GM12891 (cell line): ENCODE measurements around the gene RBM28.

Experiments used
- DNase-seq: peaks from one replicate; pipeline ENCODE4 v3.0.0; 2011; ENCODE audit warnings: low spot score; ENCODE audit not compliant: insufficient read length
- FAIRE-seq: peaks from 2 replicates; lab custom pipeline; 2011; peaks lifted over from hg19 to GRCh38; lab: Jason Lieb, UNC
- PAX5 ChIP-seq: IDR thresholded peaks from 2 replicates; pipeline ENCODE4 v1.6.1; 2011; ENCODE audit warnings: low read length, moderate library complexity, mild to moderate bottlenecking; ENCODE audit not compliant: insufficient read depth, severe bottlenecking
- POLR2A ChIP-seq: IDR thresholded peaks from 2 replicates; pipeline ENCODE4 v1.6.1; 2011; ENCODE audit warnings: low read depth, low read length, control low read depth
- POLR2AphosphoS5 ChIP-seq: IDR thresholded peaks from 2 replicates; pipeline ENCODE4 v1.6.1; 2011; ENCODE audit warnings: low read depth, low read length, control low read depth
- POU2F2 ChIP-seq: IDR thresholded peaks from 2 replicates; pipeline ENCODE4 v1.6.1; 2011; ENCODE audit warnings: low read depth, mild to moderate bottlenecking, control low read depth, low read length, moderate library complexity
- SPI1 ChIP-seq: IDR thresholded peaks from 2 replicates; pipeline ENCODE4 v1.6.1; 2011; ENCODE audit warnings: low read depth, low read length, control low read depth
- TAF1 ChIP-seq: IDR thresholded peaks from 2 replicates; pipeline ENCODE4 v1.6.1; 2011; ENCODE audit warnings: low read depth, low read length, control low read depth

The RBM28 gene

DNA sequence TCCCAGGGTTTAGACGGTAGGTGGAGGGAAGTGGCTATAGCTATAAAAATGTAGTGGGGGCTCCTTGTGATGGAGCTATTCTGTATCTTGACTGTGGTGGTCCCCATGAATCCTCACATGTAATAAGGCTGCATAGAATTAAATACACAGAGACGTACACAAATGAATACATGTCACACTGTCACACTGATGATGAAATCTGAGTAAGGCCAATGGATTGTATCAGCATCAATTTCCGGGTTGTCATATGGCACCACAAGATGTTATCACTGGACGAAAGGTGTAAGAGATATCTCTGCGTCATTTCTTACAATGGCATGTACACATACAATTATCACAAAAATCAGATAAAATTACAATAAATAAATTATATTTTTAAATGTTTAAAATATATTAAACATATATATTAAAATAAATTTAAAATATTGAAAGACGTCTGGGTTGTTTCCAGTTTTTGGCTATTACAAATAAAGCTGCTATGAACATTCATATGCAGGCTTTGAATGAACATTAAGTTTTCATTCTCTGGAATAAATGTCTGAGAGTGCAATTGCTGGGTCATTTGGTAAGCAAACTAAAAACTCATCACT lies 64.5 kb downstream of the RBM28 start:
- no peak for TF ChIP-seq SPI1
- no peak for TF ChIP-seq POLR2AphosphoS5
- TF ChIP-seq POLR2A: no peak
- no peak for TF ChIP-seq PAX5
- TF ChIP-seq POU2F2: no peak
- no peak for TF ChIP-seq TAF1
- FAIRE-seq (no peak), DNase-seq (no peak)

DNA sequence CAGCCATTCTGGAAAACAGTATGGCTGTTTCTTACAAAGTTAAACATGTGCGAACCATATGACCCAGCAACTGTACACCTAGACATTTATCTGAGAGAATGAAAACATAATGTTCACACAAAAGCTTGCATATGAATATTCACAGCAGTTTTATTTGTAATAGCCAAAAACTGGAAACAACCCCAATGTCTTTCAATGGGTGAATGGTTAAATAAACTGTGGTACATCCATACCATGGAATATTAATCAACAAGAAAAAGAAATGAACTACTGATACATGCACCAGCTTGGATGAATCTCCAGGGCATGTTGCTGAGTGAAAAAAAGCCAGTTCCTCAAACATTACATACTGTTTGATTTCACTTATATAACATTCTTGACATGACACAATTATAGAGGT lies 65.3 kb downstream of the RBM28 start:
- TF ChIP-seq POU2F2 (no peak), PAX5 (no peak), POLR2A (no peak), POLR2AphosphoS5 (no peak), TAF1 (no peak), SPI1 (no peak)
- no peak for FAIRE-seq
- no peak for DNase-seq

DNA sequence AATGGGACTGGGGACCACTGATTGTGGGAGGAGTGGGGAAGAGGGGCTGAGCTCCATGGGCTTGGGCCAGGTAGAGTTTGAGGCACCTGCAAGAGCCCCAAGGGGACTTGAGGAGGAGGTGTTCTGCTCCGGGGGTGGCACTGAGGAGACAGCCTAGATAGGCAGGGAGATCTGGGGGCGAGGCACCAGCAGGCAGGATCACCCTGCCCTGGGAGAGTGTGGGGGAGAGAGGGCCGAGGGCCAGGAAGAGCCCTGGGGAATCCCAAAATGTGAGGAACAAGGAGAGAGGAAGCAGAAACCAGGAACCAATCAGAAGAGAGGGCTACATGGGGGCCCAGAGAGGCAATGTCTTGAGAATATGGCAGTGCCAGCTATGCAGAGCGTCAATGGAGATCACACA lies 68.0 kb downstream of the RBM28 start:
- TF ChIP-seq POLR2A (no peak), POLR2AphosphoS5 (no peak), POU2F2 (no peak), SPI1 (no peak), PAX5 (no peak)
- DNase-seq (no peak), FAIRE-seq (no peak)

DNA sequence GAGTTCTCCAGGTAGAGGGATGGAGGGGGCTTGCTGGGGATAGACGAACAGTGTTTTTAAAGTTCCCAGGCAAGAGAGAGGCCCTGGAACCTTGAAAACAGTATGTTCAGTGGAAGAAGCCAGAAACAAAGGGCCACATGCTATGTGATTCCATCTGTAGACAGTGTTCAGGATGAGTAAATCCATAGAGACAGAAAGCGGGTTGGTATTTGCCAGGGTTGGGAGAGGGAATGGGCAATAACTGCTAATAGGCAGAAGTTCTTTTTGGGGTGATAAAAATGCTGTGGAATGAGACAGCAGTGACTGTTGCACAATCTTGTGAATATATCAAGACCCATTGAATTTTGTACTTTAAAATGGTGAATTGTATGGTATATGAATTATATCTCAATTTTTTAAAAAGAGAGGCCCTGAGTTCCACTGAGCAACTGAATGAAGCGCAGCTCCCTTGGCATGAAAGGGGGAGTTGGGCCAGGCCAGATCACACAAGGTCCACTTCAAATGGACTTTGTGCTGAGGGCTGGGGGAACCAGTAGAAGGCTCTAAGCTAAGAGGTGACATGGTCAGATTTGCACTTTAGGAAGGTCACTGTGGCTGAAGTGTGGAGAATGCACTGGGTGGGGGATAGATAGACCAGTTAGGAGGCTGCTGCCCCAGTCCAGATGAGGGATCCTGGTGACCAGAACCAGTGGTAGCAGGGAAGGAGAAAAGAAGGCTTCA lies 68.7 kb downstream of the RBM28 start:
- FAIRE-seq (no peak), DNase-seq (no peak)
- TF ChIP-seq SPI1: no peak
- no peak for TF ChIP-seq POU2F2
- no peak for TF ChIP-seq TAF1
- no peak for TF ChIP-seq POLR2AphosphoS5
- no peak for TF ChIP-seq PAX5
- TF ChIP-seq POLR2A: no peak

DNA sequence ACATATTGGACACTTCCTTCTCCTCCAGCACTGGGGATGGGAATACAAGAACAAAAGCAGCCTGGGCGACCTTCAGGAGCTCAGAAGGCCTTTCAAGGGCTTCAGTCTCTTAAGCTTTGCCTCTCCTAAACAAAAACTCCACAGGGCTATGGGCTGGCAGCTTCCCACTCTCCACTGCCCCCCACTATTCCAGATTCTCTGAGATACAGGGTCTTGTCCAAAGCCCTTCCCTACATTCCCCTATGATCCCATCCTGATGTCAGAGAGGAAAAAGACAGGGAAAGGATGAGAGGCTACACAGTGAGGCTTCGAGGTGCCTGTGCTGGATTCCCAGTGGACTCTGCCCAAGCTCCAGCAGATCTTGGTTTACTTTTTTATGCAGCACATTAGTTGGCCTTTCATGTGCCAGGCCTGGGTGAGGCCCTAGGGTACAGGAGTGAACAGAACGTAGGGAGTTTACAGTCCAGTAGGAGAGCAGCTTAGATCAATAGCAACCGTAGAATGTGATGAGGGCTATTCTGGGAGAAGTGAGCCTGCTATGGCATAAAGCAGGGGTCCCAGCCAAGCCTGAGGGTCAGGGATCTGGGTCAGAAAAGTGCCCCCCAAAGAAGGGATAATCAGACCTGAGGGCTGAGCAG lies 69.3 kb downstream of the RBM28 start:
- FAIRE-seq (no peak), DNase-seq (no peak)
- TF ChIP-seq POLR2A (no peak), TAF1 (no peak), PAX5 (no peak)

DNA sequence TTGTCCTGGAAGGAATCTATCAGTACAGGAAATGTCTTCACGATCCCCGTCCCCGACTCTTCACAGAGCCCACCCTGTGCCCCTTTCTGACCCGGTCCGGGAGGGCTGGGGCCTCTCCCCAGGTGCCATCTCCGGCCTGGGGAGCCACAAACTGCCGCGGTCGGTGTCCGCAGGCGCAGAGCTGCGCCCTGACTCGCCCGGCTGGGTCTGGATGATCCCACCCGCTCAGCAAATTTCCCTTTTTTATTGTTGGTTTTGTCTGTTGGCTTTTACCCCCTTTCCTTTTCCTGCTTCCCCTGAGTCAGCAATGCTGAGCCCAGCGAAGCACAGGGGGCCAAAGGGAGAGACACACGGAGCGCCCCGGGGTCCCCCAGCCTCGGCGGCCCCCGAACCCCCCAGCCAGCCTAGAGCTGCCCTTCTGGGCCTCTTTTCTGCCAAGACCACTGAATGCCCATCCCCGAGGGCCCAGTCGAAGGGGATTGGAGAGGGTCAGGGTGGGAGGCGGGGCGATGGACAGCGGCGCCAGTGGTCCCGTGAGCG lies 71.7 kb downstream of the RBM28 start:
- FAIRE-seq (no peak), DNase-seq (no peak)
- TF ChIP-seq POLR2AphosphoS5 (no peak), POU2F2 (no peak), SPI1 (no peak), PAX5 (no peak)

DNA sequence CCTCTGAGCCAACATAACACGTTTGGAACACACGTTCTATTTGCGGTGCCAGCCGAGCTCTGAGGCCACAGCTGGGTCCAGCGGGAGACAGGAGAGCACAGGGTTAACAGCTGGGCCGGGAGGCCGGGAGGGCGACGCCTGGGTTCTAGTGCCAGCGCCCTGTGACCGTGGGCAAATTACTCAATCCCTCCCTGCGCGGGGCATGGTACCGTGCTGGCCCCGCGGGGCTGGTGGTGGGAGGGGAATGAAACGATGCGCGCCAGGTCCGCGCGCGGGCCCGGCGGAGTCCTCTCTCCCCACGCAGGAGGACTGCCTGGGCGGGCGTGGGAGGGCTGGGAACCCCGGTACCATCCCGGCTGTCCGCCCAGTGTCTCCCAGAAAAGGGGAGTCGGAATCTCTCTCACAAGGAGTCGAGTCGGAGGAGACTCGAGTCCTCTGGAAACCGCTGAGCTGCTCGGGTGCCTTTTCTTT lies 72.2 kb downstream of the RBM28 start:
- TF ChIP-seq POU2F2 (no peak), POLR2A (no peak), SPI1 (no peak), PAX5 (no peak), TAF1 (no peak), POLR2AphosphoS5 (no peak)
- FAIRE-seq (no peak), DNase-seq (no peak)

DNA sequence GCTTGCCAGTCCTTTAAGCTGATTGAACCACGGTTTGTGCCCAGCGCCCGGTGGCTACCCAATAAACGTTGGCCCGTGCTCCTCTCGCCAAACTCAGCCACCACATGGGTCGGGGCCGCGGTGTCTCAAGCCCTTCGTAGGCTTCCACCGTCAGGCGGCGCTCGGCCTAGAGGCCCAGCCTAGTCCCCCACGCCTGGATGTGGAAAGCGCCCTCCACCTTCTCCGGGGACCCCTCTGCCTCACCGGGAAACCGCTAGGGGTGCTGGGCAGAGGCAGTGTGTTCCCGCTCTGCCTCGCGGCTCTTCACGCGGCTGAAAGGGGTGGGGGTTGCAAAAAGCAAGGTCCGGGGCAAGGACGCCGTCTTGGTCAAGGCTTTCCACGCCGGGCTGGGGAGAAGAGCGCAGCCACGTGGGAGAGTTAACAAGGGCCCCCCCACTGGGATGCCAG lies 72.9 kb downstream of the RBM28 start:
- no peak for DNase-seq

DNA sequence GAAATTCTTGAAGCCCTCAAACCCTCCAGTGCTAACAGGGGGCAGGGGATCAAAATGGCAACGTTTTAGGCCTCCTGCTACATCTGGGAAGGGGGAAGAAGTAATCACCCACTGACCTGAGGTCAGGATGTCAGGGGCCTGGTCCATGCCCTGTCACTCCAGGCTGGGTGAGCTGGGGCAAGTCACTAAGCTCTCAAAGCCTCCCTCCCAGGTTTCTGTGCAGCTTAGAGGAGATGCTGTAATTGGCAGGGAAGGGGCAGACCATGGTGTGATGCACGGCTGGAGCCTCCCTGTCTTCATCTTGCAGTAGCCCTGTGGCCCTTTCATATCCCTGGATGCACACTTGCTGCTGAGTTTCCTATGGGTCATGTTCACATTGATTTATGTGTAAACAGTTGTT lies 75.5 kb downstream of the RBM28 start:
- TF ChIP-seq TAF1: no peak
- TF ChIP-seq SPI1: no peak
- TF ChIP-seq POLR2A: no peak
- TF ChIP-seq POU2F2: no peak
- no peak for TF ChIP-seq POLR2AphosphoS5
- no peak for TF ChIP-seq PAX5
- no peak for FAIRE-seq
- no peak for DNase-seq

More for the DNA sequence above, 72.9 kb downstream of the RBM28 start:
- TF ChIP-seq POLR2AphosphoS5 (no peak), POU2F2 (no peak), TAF1 (no peak), PAX5 (no peak), POLR2A (no peak), SPI1 (no peak)
- no peak for FAIRE-seq
